PFSK-1 (cell line): ENCODE measurements around the gene ST7.

ENCODE experiments used
- FOXP2 ChIP-seq: optimal IDR thresholded peaks from 2 replicates; pipeline ENCODE3; 2011; ENCODE audit warnings: borderline replicate concordance, control low read depth, inconsistent platforms; ENCODE audit not compliant: insufficient read depth; ENCODE audit errors: extremely low read length, extremely low read depth
- POLR2AphosphoS5 ChIP-seq: IDR thresholded peaks from 2 replicates; pipeline ENCODE4 v1.6.1; 2012; ENCODE audit warnings: low read depth, mild to moderate bottlenecking, control low read depth, low read length, moderate library complexity
- REST ChIP-seq, 2 experiments: IDR thresholded peaks; 2 replicates each; pipeline versions ENCODE4 v1.6.1 to v1.8.0; 2011 to 2012; ENCODE audit warnings: low read depth in 2 of 2, low read length in 2 of 2, control low read depth in 1 of 2, inconsistent platforms in 1 of 2, mild to moderate bottlenecking in 1 of 2, moderate library complexity in 1 of 2; ENCODE audit not compliant: insufficient read depth in 1 of 2
- SIN3A ChIP-seq: IDR thresholded peaks from 2 replicates; pipeline ENCODE4 v1.6.1; 2012; ENCODE audit warnings: mild to moderate bottlenecking, low read length, moderate library complexity, borderline replicate concordance; ENCODE audit not compliant: insufficient read depth
- TAF1 ChIP-seq: IDR thresholded peaks from 2 replicates; pipeline ENCODE4 v1.6.1; 2012; ENCODE audit warnings: low read length, control low read depth, borderline replicate concordance; ENCODE audit not compliant: insufficient read depth

Gene ST7

GRCh38 chr7:117188949-117189592 lies 235.8 kb downstream of the ST7 start:
- TF ChIP-seq REST (IDR thresholded peaks at IDR 0.05; ENCODE audit: insufficient read depth in 1 of 2, low read depth in 2 of 2, low read length in 2 of 2): no peak
- no peak for TF ChIP-seq POLR2AphosphoS5
- no peak for TF ChIP-seq FOXP2
- no peak for TF ChIP-seq TAF1
- no peak for TF ChIP-seq SIN3A

- TF ChIP-seq REST (IDR thresholded peaks at IDR 0.05; ENCODE audit: insufficient read depth in 1 of 2, low read depth in 2 of 2, low read length in 2 of 2) (no peak), FOXP2 (no peak), SIN3A (no peak), POLR2AphosphoS5 (no peak), TAF1 (no peak)
These were observed 236.8 kb downstream of the ST7 start for GRCh38 chr7:117190104-117190503.

GRCh38 chr7:117190746-117191435 lies 237.6 kb downstream of the ST7 start:
- no peak for TF ChIP-seq TAF1
- TF ChIP-seq REST (IDR thresholded peaks at IDR 0.05; ENCODE audit: insufficient read depth in 1 of 2, low read depth in 2 of 2, low read length in 2 of 2): no peak
- no peak for TF ChIP-seq SIN3A
- no peak for TF ChIP-seq POLR2AphosphoS5
- TF ChIP-seq FOXP2: no peak

GRCh38 chr7:117192108-117192507 lies 238.8 kb downstream of the ST7 start:
- no peak for TF ChIP-seq TAF1
- no peak for TF ChIP-seq SIN3A
- TF ChIP-seq REST (IDR thresholded peaks at IDR 0.05; ENCODE audit: insufficient read depth in 1 of 2, low read depth in 2 of 2, low read length in 2 of 2): no peak
- no peak for TF ChIP-seq POLR2AphosphoS5
- no peak for TF ChIP-seq FOXP2

- TF ChIP-seq TAF1 (no peak), REST (IDR thresholded peaks at IDR 0.05; ENCODE audit: insufficient read depth in 1 of 2, low read depth in 2 of 2, low read length in 2 of 2) (no peak), POLR2AphosphoS5 (no peak), FOXP2 (no peak), SIN3A (no peak)
These were observed 240.3 kb downstream of the ST7 start for GRCh38 chr7:117193564-117193963.
